ENCODE results near the gene CIP2A.

CIP2A gene

GRCh38 chr3:108562565-108562964 lies 26.7 kb downstream of the CIP2A start:
- DNase-seq = no peak

DNA sequence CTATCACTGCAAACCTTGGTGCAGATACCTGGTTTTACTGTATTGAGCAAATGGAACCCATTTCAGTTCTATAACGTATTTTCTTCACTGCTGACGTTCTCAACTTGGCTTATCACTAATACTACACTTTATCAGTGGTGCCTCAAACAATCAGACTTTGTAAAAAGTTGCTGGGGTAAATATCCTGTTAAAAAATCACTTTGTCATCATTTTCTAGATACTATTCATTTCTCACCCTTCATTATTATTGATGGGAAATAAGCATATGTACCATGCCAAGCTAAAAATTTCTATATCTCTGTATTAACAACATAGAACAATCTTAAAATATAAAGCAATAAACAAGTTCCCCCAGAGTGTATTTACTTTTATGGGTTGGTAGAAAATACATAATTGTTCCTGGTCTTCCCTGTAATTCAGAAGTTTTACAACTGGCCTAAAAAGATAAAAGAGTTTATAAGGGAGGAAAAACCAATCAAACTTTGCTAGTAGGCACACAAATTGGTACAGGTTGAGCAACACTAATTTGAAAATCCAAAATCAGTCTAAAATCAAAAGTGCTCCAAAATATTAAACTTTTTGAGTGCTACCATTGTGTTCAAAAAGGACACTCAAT lies 33.2 kb downstream of the CIP2A start:
- DNase-seq = no peak

- DNase-seq = no peak
These were observed 34.2 kb downstream of the CIP2A start for GRCh38 chr3:108554913-108555571.

GRCh38 chr3:108554229-108554628 lies 35.0 kb downstream of the CIP2A start:
- no peak for DNase-seq

- peak; percentile 79 for DNase-seq
These were observed 36.7 kb downstream of the CIP2A start for GRCh38 chr3:108552267-108553159.

GRCh38 chr3:108548886-108549285 lies 40.4 kb downstream of the CIP2A start:
- no peak for DNase-seq

- DNase-seq = no peak
These were observed 40.9 kb downstream of the CIP2A start for GRCh38 chr3:108548304-108548703.

DNA sequence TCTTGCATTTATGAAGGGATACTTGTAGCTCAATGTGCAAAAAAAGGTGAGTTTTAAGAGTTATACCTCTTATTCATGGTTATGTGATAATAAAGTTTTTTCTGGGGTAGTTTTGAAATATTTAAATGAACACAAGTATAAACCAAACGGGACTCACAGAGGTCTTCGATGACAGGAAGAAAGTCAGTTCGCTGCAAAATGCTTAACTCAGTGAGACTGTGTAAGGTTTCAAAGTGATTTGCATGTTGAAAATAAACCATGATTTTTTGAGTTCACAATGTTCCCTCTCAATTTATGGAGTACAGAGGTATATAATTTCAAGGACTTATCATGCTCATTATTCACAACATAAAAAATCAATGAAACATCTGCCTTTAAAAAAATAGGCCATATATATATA lies 42.5 kb downstream of the CIP2A start:
- DNase-seq = no peak

- DNase-seq = no peak
These were observed 43.0 kb downstream of the CIP2A start for GRCh38 chr3:108546247-108546646.

- no peak for DNase-seq
These were observed 51.2 kb downstream of the CIP2A start for GRCh38 chr3:108538083-108538482.

- DNase-seq = no peak
These were observed 60.6 kb downstream of the CIP2A start for GRCh38 chr3:108528459-108529252.

DNA sequence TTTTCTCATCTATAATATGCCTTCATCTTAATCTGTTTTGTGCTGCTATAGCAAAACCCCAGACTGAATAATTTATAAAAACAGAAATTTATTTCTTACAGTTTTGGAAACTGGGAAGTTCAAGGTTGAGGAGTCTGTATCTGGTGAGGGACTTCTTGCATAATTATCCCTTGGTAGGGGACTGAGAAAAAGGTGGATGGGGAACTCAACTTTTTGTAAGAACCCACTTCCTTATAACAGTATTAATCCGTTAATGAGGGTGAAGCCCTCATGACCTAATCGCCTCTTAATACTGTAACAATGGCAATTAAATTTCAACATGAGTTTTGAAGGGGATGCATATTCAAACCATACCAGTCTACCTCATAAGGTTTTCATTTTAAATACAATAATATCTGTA lies 61.4 kb downstream of the CIP2A start:
- DNase-seq = peak; percentile 29

GRCh38 chr3:108527109-108527508 lies 62.1 kb downstream of the CIP2A start:
- peak; percentile 66 for DNase-seq

DNA sequence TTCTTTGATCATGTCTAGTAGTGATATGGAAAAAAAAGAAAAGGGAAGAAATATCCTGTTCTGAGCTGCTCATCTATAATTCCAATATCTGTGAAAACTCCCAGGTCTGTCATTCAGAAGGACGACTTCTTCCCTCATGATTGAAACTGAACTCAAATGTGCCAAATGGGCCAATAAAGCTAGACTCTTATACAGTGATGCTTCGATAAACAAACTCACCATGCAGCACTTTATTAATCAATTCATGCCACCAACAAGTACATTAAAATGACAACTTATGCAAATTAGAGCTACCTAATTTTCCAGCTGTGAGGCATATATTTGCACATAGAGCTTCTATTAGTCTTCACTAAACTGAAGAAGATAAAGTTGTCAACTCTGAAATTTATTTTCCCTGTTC lies 63.3 kb downstream of the CIP2A start:
- DNase-seq = no peak

GRCh38 chr3:108525256-108525655 lies 64.0 kb downstream of the CIP2A start:
- no peak for DNase-seq

DNA sequence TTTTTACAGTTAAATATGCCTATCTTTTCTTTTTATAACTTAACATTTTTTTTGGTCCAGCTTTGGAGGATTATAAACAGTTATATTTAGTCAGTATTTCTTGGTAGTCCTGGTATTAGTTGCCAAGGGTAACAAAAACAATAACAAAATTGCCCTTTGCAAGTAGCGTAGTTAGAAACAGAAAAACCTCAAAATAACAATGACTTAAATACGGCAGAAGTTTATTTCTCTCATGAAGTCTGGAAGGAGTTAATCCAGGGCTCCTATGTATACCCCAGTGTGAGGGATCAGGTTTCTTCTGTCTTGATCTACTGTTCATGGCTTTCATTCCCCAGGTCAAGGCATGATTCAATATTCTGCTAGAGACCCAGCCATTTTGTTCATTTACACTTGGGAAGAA lies 64.7 kb downstream of the CIP2A start:
- DNase-seq = peak; percentile 54

GRCh38 chr3:108518895-108519294 lies 70.3 kb downstream of the CIP2A start:
- no peak for DNase-seq

DNA sequence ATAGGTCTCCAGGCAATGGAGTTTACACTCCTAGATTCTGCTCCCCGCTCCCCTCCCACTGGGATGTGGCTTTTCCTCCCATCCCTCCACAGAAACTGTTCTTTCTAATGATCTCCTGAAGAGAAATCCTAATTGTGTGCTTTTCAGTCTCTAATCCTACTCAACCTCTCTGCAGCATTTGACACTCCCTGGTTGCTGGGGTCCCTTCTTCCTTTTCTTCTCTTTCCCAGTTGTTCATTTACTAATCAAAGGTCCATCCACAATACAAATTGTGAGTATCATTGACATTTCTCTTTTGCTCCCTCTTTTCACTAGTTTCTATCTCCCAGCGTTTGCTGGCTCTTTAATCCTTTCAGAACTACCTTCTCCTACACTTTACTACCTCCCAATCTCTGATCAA lies 72.4 kb downstream of the CIP2A start:
- DNase-seq = no peak

DNA sequence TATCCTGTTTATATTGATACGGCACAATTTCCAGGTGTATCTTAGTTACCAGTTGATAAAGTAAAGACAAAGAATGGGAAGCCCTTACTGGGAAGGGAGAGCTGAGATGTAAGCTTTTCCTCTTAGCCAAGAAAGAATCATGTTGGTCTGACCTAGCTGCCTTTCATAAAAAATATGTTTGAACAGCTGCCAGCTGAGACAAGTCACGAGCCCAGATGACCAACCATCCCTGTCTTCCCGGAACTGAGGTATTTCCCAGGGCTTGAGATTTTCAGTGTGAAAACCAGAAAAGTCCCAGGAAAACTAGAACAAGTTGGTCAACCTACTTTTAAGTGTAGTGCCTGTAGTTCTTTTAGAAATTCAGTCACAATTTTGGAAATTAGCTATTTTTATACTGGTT lies 75.3 kb downstream of the CIP2A start:
- DNase-seq = no peak

DNA sequence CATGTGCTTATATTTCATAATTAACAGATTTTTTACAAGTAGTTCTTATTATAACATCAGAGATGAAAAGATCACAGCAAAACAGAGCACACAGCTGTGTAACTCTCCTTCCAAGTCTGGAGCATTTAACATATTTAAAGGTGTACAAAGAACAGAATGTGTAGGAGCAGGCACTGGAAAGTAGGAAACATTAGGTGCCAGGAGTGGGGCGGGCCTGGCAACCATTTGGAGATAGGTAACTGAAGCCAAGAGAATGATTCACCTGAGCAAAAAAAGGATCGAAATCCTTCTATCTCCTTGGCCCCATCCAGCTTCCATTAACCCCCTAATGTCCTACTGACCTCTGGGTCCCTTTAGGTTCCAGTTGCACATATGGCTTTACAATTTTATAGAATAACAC lies 76.6 kb downstream of the CIP2A start:
- no peak for DNase-seq

- peak; percentile 68 for DNase-seq
These were observed 77.7 kb downstream of the CIP2A start for GRCh38 chr3:108511490-108511889.

DNA sequence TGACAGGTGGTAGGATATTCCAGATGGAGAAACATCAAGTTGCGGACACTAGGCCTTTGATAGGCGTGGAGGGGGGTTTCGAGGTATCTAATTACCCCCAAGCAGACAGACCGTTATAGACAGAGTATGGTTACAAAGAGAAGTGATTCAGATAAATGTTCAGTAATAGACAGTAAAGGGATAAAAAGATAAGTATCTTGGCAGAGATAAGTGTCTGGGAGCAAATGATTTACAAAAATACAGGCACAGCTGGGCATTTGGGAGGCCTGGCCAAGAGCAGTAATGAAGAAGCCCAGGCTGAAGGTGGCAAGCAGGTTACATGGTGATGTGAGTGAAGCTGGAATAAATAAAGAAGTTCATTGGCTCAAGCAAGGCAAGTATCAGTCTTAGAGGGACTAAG lies 78.2 kb downstream of the CIP2A start:
- peak; percentile 46 for DNase-seq

GRCh38 chr3:108510496-108510895 lies 78.7 kb downstream of the CIP2A start, which contains the start of gene MYH15:
Gene MYH15 (minus strand): TSS chr3:108510596. CDS start chr3:108510530, 66 bp downstream.
- DNase-seq = no peak
